Body of pancreas (tissue), 4 donors: Measurements from ENCODE around the gene RFC3.

Source experiments
- CTCF ChIP-seq, 7 experiments: fragments of 450-650 bp in 4 of 7; fragments of 200-600 bp in 3 of 7; sonication (generic) in 3 of 7; IDR thresholded peaks; one replicate each; pipeline ENCODE4 v1.5.1; 2016 to 2019; ENCODE audit warnings: antibody characterized with exemption in 7 of 7
- POLR2A ChIP-seq, 3 donors: fragments of 450-650 bp; IDR thresholded peaks; one replicate each; pipeline ENCODE4 v1.6.1; 2016; ENCODE audit warnings: antibody characterized with exemption in 3 of 3, mild to moderate bottlenecking in 2 of 3

GRCh38 chr13:33796095-33796494, 21.9 kb upstream of the RFC3 start:
- no peak for TF ChIP-seq CTCF (IDR thresholded peaks at IDR 0.05)
- TF ChIP-seq POLR2A (IDR thresholded peaks at IDR 0.05) = no peak
